Ishikawa (cell line): ENCODE measurements around the gene THADA.

Source experiments
- CEBPB ChIP-seq: IDR thresholded peaks from 2 replicates; pipeline ENCODE4 v1.6.1; 2012
- CREB1 ChIP-seq: IDR thresholded peaks from 2 replicates; pipeline ENCODE4 v1.6.1; 2012; ENCODE audit warnings: low read depth
- EGR1 ChIP-seq: IDR thresholded peaks from 2 replicates; pipeline ENCODE4 v1.6.1; 2012
- EP300 ChIP-seq: IDR thresholded peaks from 2 replicates; pipeline ENCODE4 v1.6.1; 2012; ENCODE audit warnings: borderline replicate concordance
- FOXM1 ChIP-seq: IDR thresholded peaks from 2 replicates; pipeline ENCODE4 v1.6.1; 2012; ENCODE audit warnings: low read depth, borderline replicate concordance
- NFIC ChIP-seq: IDR thresholded peaks from 2 replicates; pipeline ENCODE4 v1.6.1; 2012
- RAD21 ChIP-seq: IDR thresholded peaks from 2 replicates; pipeline ENCODE4 v1.6.1; 2012; ENCODE audit warnings: low read depth
- TAF1 ChIP-seq: IDR thresholded peaks from 2 replicates; pipeline ENCODE4 v1.6.1; 2012; ENCODE audit warnings: low read depth, mild to moderate bottlenecking
- TCF12 ChIP-seq: IDR thresholded peaks from 2 replicates; pipeline ENCODE4 v1.6.1; 2012; ENCODE audit warnings: low read depth
- TEAD4 ChIP-seq: IDR thresholded peaks from 2 replicates; pipeline ENCODE4 v1.6.1; 2012
- YY1 ChIP-seq: IDR thresholded peaks from 2 replicates; pipeline ENCODE4 v1.6.1; 2012; ENCODE audit warnings: low read depth
- ZBTB7A ChIP-seq: IDR thresholded peaks from 2 replicates; pipeline ENCODE4 v1.6.1; 2012; ENCODE audit warnings: low read depth
- TF ChIP-seq, protein P1 (sequence below): IDR thresholded peaks from 2 replicates; pipeline ENCODE4 v1.6.1; 2012; ENCODE audit warnings: low read depth, mild to moderate bottlenecking
- TF ChIP-seq, protein P2 (sequence below): IDR thresholded peaks from 2 replicates; pipeline ENCODE4 v1.6.1; 2012
- TF ChIP-seq, protein P3 (sequence below): IDR thresholded peaks from 2 replicates; pipeline ENCODE4 v1.6.1; 2012

The THADA gene

DNA sequence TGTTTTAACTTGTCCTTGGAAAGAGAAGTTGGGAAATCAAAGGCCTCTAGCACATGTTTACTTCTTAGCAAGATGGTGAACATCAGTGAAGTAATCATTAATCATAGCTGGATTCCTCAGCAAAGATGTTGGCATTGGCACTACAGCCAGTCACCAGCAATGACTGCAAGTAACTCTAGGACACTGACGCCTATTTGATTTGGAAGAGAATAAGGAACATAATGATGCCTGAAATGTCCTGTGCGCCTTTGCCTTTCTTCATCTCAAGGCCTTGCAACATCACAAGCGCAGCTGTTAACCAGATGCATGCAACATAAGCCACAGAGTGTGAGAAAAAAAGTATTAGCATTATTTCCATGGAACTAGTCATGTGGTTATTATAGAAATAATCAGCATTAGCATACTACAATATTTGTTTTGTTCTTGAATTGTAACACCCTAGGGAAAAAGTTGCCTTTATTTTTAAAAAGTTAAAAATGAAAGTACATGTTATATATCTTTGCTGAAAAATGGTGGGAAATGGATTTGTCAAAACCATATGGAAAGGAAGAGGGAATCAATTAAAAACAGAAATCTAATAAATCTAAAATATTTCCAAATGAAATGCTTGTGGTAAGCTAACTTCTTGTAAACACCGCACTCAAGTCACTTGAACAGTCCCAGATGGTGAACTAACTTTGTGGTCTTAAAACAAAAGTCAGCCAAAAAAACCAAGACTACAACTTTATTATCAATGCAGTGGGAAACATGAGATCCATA, 55.6 kb downstream of the THADA start:
- TF ChIP-seq TCF12 = no peak
- no peak for TF ChIP-seq CEBPB
- no peak for TF ChIP-seq CREB1
- no peak for TF ChIP-seq EP300
- no peak for TF ChIP-seq YY1
- TF ChIP-seq, protein P1, sequence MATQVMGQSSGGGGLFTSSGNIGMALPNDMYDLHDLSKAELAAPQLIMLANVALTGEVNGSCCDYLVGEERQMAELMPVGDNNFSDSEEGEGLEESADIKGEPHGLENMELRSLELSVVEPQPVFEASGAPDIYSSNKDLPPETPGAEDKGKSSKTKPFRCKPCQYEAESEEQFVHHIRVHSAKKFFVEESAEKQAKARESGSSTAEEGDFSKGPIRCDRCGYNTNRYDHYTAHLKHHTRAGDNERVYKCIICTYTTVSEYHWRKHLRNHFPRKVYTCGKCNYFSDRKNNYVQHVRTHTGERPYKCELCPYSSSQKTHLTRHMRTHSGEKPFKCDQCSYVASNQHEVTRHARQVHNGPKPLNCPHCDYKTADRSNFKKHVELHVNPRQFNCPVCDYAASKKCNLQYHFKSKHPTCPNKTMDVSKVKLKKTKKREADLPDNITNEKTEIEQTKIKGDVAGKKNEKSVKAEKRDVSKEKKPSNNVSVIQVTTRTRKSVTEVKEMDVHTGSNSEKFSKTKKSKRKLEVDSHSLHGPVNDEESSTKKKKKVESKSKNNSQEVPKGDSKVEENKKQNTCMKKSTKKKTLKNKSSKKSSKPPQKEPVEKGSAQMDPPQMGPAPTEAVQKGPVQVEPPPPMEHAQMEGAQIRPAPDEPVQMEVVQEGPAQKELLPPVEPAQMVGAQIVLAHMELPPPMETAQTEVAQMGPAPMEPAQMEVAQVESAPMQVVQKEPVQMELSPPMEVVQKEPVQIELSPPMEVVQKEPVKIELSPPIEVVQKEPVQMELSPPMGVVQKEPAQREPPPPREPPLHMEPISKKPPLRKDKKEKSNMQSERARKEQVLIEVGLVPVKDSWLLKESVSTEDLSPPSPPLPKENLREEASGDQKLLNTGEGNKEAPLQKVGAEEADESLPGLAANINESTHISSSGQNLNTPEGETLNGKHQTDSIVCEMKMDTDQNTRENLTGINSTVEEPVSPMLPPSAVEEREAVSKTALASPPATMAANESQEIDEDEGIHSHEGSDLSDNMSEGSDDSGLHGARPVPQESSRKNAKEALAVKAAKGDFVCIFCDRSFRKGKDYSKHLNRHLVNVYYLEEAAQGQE = no peak
- no peak for TF ChIP-seq NFIC
- TF ChIP-seq, protein P2, sequence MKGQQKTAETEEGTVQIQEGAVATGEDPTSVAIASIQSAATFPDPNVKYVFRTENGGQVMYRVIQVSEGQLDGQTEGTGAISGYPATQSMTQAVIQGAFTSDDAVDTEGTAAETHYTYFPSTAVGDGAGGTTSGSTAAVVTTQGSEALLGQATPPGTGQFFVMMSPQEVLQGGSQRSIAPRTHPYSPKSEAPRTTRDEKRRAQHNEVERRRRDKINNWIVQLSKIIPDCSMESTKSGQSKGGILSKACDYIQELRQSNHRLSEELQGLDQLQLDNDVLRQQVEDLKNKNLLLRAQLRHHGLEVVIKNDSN = no peak

DNA sequence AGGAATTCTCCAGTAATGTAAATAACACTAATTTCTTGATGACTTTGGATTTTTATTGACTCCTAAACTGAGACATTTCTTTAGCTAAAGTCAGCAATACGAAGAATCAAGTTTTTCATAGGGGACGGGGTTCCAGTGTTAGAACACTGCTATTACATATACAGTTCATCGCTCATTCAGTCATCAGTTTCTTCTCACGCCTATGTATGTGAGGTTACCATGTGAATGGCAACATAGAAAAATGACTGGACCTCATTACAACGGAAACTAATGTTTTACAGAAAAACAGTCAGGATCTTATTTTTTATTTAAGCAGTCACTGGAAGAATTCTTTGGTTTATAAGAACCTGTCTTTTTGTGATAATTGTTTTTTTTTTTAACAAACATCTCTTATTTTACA, 56.4 kb downstream of the THADA start:
- no peak for TF ChIP-seq ZBTB7A
- TF ChIP-seq, protein P2 = no peak
- TF ChIP-seq FOXM1 = no peak
- TF ChIP-seq TAF1 = no peak
- TF ChIP-seq CREB1 = no peak
- TF ChIP-seq CEBPB = no peak
- no peak for TF ChIP-seq TEAD4
- TF ChIP-seq RAD21 = no peak
- no peak for TF ChIP-seq NFIC
- no peak for TF ChIP-seq EP300
- TF ChIP-seq, protein P3, sequence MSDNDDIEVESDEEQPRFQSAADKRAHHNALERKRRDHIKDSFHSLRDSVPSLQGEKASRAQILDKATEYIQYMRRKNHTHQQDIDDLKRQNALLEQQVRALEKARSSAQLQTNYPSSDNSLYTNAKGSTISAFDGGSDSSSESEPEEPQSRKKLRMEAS = no peak

DNA sequence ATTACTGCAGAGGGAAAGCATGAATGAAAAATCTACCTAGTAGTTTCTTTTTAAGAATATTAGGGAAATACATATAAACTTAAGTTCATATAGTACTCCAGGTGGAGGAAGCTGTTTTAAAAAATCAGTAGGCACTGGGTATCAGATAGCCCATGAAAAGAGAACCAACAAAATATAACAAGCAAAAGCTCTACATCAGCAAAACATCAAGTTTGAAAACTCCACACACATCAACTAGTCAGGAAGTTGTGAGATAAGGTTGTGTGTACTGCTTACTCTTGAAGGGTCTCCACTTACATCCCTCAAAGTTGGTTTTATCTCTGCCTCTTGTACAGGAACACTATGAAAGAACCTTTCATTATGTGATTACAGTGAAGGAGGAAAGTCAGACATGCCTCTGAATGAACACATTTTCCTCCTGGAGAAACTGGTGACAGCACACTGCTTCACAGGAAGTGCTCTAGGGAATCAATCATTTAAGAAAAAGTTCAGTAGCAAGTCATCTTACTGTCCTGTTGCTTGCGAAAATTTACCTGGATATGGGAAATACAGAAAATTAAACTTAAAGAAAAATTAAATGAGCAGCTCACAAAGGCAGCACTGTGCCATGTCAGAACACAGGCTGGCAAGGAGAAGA, 57.7 kb downstream of the THADA start:
- TF ChIP-seq RAD21 (no peak), NFIC (no peak), CEBPB (no peak), TEAD4 (no peak), FOXM1 (no peak), YY1 (no peak), CREB1 (no peak), TAF1 (no peak), ZBTB7A (no peak), EGR1 (no peak), EP300 (no peak), TCF12 (no peak)
- TF ChIP-seq, protein P1 = no peak
- TF ChIP-seq, protein P3 = no peak
- TF ChIP-seq, protein P2 = no peak

DNA sequence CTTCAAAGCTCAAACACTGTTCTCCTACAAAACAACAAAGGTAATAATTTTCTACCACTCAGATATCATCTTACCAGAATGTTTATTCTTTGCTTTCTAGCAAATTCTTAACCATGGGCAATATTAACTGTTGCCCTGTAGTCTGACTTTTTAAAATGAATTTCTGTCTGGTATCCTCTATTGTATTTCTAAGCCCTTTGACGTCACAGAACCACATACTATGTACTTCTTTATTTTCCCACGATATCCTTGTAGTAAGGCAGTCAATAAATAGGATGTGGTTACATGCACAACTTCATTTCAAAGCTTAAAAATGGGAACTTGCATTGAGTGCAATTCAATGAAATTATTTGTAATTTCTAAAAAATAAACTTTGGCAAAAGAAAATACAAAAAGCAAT, 58.7 kb downstream of the THADA start:
- TF ChIP-seq, protein P3 = no peak
- TF ChIP-seq NFIC = no peak
- TF ChIP-seq EGR1 = no peak
- no peak for TF ChIP-seq CEBPB
- TF ChIP-seq TCF12 = no peak
- no peak for TF ChIP-seq TEAD4
- TF ChIP-seq TAF1 = no peak
- TF ChIP-seq CREB1 = no peak
- no peak for TF ChIP-seq RAD21
- no peak for TF ChIP-seq YY1
- TF ChIP-seq, protein P2 = no peak
- TF ChIP-seq, protein P1 = no peak
- no peak for TF ChIP-seq FOXM1
- no peak for TF ChIP-seq EP300
- TF ChIP-seq ZBTB7A = no peak
